OCI-LY1 (cell line): ENCODE data around the gene JOSD1.

ENCODE experiments used
- EZH2 ChIP-seq: fragments of 200-600 bp; sonication (generic), shearing (Covaris generic); IDR thresholded peaks from 2 replicates; pipeline ENCODE4 v1.8.0; 2017; ENCODE audit warnings: borderline replicate concordance, mixed run types, mild to moderate bottlenecking, antibody characterized with exemption, low read length, moderate library complexity, mixed read lengths
- TF ChIP-seq, protein P1 (sequence below): fragments of 200-600 bp; sonication (generic), shearing (Covaris generic); IDR thresholded peaks from 2 replicates; pipeline ENCODE4 v1.5.1; 2017; ENCODE audit warnings: mild to moderate bottlenecking, antibody characterized with exemption, low read length, moderate library complexity, mixed read lengths

- no peak for TF ChIP-seq EZH2
- TF ChIP-seq, protein P1, sequence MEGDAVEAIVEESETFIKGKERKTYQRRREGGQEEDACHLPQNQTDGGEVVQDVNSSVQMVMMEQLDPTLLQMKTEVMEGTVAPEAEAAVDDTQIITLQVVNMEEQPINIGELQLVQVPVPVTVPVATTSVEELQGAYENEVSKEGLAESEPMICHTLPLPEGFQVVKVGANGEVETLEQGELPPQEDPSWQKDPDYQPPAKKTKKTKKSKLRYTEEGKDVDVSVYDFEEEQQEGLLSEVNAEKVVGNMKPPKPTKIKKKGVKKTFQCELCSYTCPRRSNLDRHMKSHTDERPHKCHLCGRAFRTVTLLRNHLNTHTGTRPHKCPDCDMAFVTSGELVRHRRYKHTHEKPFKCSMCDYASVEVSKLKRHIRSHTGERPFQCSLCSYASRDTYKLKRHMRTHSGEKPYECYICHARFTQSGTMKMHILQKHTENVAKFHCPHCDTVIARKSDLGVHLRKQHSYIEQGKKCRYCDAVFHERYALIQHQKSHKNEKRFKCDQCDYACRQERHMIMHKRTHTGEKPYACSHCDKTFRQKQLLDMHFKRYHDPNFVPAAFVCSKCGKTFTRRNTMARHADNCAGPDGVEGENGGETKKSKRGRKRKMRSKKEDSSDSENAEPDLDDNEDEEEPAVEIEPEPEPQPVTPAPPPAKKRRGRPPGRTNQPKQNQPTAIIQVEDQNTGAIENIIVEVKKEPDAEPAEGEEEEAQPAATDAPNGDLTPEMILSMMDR: no peak
These were observed 37.8 kb upstream of the JOSD1 start for GRCh38 chr22:38738475-38739070.
